ENCODE data around the gene TTC16. TPM values are rescaled to one million over a fixed set of nuclear protein-coding genes. Genes with fewer than 3 reads are reported as not detected.
A peak's percentile ranks its signal among the peaks of the same experiment; 100 is the strongest.

Gene TTC16, protein sequence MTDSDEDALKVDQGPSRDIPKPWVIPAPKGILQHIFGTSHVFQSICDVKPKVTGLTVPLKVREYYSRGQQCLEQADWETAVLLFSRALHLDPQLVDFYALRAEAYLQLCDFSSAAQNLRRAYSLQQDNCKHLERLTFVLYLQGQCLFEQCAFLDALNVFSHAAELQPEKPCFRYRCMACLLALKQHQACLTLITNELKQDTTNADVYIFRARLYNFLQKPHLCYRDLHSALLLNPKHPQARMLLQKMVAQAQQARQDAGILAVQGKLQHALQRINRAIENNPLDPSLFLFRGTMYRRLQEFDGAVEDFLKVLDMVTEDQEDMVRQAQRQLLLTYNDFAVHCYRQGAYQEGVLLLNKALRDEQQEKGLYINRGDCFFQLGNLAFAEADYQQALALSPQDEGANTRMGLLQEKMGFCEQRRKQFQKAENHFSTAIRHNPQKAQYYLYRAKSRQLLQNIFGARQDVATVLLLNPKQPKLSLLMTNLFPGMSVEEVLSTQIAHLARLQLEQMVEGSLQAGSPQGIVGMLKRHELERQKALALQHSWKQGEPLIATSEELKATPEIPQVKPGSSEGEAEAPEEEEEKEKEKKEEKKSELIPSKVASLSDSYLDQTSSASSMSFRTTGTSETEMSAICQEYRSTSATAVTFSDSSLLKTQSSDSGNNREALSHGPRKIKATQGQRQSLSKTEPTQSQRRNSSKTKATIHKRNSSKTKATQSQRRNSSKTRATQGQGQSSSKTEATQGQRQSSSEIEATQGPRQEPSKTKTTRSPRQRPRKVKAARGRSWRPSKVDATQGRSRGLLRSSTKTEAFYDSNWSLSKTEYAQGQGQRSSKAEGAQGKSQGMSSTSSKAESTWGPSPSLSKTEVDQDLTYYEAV
- polyA plus RNA-seq (ENCODE audit: insufficient read length in 3 of 3) = under 1 TPM; 0.11 to 0.41 (median 0.23) TPM
- long read RNA-seq, donor 1, partial matches to known transcripts = 0 of 9 reads
- long read RNA-seq, donor 1, other reads (novel, unspliced or antisense) = 9 of 9 reads
- long read RNA-seq, donor 2 = 0 reads
- long read RNA-seq, donor 3 = 0 reads
- long read RNA-seq, donor 4 = 0 reads
- long read RNA-seq, donor 5 = 0 reads
- long read RNA-seq, donor 6 = 0 reads
- long read RNA-seq, donor 7 = 0 reads
- long read RNA-seq, donor 8, partial matches to known transcripts = 0 of 13 reads
- long read RNA-seq, donor 8, other reads (novel, unspliced or antisense) = 13 of 13 reads
- long read RNA-seq, donor 9 = 0 reads
- long read RNA-seq, donor 10, partial matches to known transcripts = 0 of 6 reads
- long read RNA-seq, donor 10, other reads (novel, unspliced or antisense) = 6 of 6 reads
- long read RNA-seq, donor 11 = 0 reads
- long read RNA-seq, donor 12 = 0 reads
- long read RNA-seq, donor 13 = 0 reads
- long read RNA-seq, donor 14 = 0 reads
- long read RNA-seq, donor 15 = 0 reads
- long read RNA-seq, donor 16 = 0 reads

- DNase-seq (ENCODE audit: extremely low read depth in 1 of 11, low read depth in 9 of 11, low spot score in 4 of 11) = peak; percentile 83 to 96 (median 94)
Observed at GRCh38 chr9:127715470-127716337, at the start of gene TTC16, which contains the start of gene PTRH1. Gene TTC16 (plus strand): TSS chr9:127716079. CDS start chr9:127716146, 67 bp downstream. Gene PTRH1 (minus strand): TSS chr9:127715663. CDS start chr9:127715639, 24 bp downstream.

GRCh38 chr9:127667127-127667844, 48.6 kb upstream of the TTC16 start:
- no peak for DNase-seq (ENCODE audit: extremely low read depth in 1 of 11, low read depth in 9 of 11, low spot score in 4 of 11)

GRCh38 chr9:127667906-127668305, 48.0 kb upstream of the TTC16 start:
- no peak for DNase-seq (ENCODE audit: extremely low read depth in 1 of 11, low read depth in 9 of 11, low spot score in 4 of 11)

GRCh38 chr9:127673234-127673633, 42.6 kb upstream of the TTC16 start:
- no peak for DNase-seq (ENCODE audit: extremely low read depth in 1 of 11, low read depth in 9 of 11, low spot score in 4 of 11)

DNA sequence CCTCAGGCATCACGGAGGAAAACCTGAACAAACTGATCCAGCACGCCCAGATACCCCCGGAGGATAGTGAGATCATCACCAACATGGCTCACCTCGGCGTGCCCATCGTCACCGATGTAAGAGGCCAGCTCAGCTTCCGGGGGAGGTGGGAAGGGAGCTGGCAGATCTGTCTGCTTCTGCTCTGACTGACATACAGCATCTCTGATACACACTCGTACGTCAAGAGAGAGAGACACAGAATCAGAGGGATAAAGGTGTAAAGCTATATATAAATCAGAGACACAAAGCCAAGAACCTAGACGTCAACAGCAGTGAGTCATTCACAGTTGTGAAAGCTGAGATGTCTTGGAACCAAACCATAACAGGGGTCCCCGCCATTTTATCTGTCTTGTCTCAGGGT, 39.2 kb upstream of the TTC16 start:
- DNase-seq (ENCODE audit: extremely low read depth in 1 of 11, low read depth in 9 of 11, low spot score in 4 of 11) = no peak

- DNase-seq (ENCODE audit: extremely low read depth in 1 of 11, low read depth in 9 of 11, low spot score in 4 of 11) = no peak
Observed at GRCh38 chr9:127679506-127679905, 36.4 kb upstream of the TTC16 start.

GRCh38 chr9:127680226-127680625, 35.7 kb upstream of the TTC16 start:
- no peak for DNase-seq (ENCODE audit: extremely low read depth in 1 of 11, low read depth in 9 of 11, low spot score in 4 of 11)

DNA sequence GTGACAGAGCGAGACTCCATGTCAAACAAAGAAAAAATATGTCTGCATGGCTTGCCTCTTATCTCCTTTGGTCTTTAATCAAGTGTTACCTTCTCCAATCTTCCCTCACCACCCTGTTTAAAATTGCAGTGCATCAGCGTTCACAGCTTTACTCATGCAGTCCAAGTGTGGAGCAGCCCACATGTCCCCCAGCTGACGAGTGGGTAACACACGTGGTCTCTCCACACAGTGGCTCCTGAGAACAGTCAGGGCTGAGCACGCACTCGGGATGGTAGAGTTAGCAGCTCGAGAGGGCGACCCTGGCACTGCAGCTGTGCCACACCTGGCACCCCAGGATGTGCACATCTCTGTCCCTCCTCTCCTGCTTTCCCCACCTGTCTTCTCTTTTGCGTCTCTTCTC, 35.0 kb upstream of the TTC16 start:
- no peak for DNase-seq (ENCODE audit: extremely low read depth in 1 of 11, low read depth in 9 of 11, low spot score in 4 of 11)

- DNase-seq (ENCODE audit: extremely low read depth in 1 of 11, low read depth in 9 of 11, low spot score in 4 of 11) = no peak
Observed at GRCh38 chr9:127682351-127683136, 33.3 kb upstream of the TTC16 start.

DNA sequence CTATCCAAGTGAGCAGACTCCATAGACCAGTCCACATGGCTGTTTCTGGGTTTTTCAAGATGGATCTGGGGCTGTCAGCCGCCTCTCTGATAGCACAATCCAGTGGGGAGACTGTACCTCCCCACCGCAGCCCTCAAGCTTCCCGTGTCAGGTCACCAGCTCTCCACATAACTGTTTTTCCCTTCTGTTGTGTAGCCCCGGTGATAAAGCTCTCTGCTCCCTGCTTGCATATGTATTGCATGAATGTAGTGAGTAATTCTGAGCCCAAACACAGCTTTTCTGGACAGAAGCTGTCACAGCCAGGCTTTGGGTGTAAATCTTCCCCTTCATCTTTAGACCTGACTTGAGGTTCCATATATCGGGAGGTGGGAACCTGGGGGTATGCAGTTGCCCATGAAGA, 32.2 kb upstream of the TTC16 start:
- DNase-seq (ENCODE audit: extremely low read depth in 1 of 11, low read depth in 9 of 11, low spot score in 4 of 11) = no peak

DNA sequence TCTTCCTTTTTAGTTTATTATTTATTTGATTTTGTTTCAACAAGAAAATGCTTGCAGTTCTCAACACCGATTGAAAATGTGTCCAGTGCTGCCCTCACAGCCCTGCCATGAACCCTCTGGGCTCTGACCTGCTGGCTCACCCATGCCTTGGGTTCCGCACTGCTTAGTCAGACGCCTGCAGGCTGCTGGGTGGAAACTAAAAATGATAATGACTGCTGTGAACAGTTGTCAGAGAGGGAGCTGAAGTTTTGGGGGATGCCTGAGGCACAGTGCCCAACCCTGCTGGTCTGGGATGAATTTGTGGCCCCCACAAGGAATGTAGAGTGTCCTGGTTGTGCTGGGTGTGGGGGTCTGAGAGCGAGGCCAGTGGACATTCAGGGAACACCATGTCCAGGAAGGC, 31.3 kb upstream of the TTC16 start:
- no peak for DNase-seq (ENCODE audit: extremely low read depth in 1 of 11, low read depth in 9 of 11, low spot score in 4 of 11)

DNA sequence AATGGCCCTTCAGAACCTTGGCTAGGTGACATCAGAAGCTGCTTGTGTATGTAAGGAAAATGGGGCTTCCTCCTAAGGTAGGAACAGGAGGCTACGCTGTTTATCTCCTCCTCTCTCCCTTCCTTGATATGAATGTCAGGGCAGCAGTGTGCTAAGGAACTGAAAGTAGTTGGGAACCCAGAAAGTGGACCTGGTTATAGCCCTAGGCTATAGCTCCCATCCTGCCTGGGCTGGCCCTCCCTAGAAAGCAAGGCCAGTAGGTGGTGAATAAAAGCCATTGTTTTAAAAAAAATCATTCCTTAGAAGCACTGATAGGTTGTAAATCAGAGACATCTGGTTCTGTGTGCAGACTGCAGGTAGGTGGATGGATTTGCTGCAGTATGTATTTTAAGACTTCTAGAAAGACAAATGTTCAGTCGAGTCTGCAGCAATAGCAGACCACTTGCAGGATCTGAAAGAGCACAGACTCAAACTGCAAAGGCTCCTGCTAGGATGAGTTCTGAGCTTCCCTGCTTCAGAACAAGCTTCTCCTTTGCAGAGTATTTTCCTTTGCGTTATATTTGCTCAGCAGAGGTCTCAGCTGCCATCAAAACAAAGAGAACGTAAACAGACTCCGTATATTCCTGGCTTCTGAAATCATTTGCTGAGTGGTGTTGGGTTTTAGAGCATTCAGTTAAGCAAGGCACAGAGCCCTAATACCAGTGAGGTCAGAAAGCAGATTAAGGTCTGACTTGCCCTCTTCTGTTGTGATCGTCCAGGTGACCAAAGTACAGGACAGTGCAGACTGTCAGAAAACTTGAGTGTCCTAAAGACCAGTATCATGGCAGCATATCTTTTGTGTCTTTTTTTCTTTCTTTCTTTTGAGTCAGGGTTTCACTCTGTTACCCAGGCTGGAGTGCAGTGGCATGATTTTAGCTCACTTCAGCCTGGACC, 29.2 kb upstream of the TTC16 start:
- no peak for DNase-seq (ENCODE audit: extremely low read depth in 1 of 11, low read depth in 9 of 11, low spot score in 4 of 11)

DNA sequence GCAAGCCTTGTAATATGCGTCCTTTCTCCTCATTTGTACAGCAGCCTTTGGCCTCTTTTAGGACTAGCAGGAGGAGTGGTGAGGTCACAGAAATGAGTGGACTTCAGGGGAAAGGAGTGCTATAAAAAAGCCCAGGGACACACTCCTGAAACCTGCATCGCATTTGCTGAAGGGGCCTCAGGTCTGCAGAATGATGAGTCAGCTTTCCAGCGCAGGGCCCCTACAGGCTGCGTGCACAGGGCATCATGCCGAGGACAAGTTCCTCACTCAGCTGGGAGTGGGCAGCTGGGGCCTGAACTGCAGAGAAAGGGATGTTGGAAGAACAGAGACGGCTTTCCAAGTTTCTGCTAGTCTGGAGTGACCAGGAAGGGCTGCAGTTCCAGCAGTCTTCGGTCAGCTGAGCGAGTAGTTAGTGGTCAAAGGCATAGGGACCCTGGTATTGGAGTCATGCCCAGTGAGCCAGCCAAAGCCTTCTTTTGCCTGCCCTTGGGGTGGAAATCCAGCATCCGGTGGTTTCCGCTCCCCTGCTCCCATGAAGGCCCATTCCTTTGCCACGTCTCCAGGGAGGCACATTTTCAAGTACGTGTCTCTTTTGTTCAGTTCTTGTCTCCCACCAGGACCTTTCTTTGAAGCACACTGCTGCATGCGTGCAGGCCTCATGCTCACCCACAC, 26.4 kb upstream of the TTC16 start:
- DNase-seq (ENCODE audit: extremely low read depth in 1 of 11, low read depth in 9 of 11, low spot score in 4 of 11) = no peak

DNA sequence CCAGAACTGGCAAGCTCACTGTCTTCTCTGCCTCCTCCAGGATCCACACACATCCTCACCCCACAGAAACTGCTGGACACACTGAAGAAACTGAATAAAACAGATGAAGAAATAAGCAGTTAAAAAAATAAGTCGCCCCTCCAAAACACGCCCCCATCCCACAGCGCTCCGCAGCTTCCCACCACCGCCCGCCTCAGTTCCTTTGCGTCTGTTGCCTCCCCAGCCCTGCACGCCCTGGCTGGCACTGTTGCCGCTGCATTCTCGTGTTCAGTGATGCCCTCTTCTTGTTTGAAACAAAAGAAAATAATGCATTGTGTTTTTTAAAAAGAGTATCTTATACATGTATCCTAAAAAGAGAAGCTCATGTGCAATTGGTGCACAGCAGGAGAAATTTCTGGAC, 25.1 kb upstream of the TTC16 start:
- DNase-seq (ENCODE audit: extremely low read depth in 1 of 11, low read depth in 9 of 11, low spot score in 4 of 11) = no peak

- no peak for DNase-seq (ENCODE audit: extremely low read depth in 1 of 11, low read depth in 9 of 11, low spot score in 4 of 11)
Observed at GRCh38 chr9:127692071-127692470, 23.8 kb upstream of the TTC16 start.
